CD4-positive, alpha-beta T cell treated with Interleukin-21 for 1 hour (primary cell): ENCODE data around the gene DUSP15.
"Not testable (repeated sequence)": the region's sequence is repeated elsewhere in the genome, so short reads cannot be mapped to it uniquely, and the experiment has no call there.

Experiments used
- DNase-seq: peaks from one replicate; pipeline ENCODE4 v3.0.0-alpha.2; 2020

Gene DUSP15

DNA sequence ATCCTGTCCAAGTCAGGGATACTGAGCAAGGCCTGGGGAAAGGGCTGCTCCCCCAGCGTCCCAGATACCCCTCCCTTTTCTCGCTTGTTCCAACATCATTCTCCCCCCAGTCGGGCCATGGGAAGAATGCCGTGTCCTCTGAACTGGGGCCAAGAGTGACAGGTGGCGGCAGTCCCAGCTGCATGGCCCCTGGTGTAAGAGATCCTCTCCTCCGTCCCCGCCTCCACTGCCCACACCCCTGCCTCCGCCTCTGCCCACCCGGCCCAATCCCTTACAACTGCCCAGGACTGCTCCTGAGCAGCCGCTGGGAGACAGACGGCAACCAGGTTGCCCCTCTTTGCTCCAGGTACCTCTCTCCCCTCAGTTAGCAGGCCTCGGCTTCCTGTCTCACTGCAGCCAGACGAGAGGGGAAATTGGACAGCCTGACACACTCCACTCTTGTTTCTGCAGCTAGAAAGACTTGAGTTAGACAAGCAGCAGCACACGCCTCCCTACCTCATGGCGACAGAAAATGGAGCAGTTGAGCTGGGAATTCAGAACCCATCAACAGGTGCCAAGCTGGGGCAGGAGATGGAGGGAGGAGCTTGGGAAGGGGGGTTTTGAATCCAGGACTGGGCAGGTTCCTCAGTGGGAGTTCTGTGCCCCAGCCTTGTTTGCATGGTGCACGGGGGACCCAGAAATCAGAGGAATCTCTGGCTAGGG is 51.1 kb downstream of the DUSP15 start, which contains the start of gene MYLK2:
MYLK2 (plus strand) TSS at position 274 of the 702 bp plus-strand sequence; CDS start at position 499, 225 bp downstream.
- DNase-seq: no peak

DNA sequence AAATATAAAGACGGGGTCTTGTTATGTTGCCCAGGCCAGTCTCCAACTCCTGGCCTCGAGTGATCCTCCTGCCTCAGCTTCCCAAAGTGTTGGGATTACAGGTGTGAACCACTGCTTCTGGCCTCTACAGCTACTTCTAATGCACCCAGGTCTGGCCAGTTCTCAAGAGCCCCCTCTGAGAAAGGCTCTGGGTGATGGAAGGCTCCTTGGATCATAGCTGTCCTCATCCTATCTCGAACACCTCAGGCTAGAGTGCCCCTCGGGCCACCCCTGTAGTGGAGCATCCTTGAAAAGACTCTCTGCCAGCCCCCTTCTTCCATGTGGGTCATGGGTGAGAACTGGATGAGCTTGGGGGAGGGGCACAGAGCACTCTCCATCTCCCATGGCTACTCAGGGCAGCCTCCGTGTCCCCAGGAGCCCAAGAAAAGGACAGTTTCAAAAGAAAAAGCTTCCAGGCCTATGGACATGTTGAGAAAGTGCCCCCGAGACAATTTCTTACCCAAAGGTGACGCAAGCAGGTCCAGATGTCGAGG is 51.9 kb downstream of the DUSP15 start:
- no peak for DNase-seq

DNA sequence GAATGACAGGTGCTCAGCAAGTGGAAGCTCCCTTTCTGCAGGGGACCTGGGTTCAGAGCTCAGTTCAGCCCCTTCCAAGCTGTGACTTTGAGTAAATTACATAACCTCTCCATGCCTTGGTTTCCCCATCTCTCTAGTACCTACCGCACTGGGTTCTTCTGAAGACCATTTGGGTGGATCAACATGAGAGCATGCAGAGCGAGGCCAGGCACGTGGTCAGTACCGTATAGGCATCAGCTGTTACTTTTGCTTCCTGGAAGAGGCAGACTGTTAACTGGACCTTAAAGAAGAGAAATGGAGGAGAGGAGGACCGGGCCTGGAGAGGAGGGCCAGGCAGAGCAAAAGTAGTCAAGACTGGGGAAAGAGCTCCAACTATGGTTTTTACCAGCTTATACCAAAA is 52.9 kb downstream of the DUSP15 start:
- DNase-seq: no peak

DNA sequence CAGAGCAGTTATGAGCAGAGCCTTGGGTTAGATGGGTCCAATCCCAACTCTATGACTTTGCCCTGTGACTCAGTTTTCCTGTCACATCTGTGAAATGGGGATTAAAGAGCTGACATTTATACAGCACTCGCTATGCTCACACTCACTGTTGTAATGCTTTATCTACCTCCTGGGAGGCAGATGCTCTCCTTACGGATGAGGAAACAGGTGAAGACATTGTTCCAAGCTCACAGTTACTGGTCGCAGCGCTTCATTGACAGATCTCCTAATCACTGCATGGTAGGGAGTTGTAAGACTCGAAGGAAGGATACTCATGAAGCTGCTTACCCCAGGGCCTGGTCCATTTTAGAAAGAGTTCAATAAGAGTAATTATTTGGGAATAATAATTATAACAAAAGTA is 54.1 kb downstream of the DUSP15 start:
- no peak for DNase-seq

DNA sequence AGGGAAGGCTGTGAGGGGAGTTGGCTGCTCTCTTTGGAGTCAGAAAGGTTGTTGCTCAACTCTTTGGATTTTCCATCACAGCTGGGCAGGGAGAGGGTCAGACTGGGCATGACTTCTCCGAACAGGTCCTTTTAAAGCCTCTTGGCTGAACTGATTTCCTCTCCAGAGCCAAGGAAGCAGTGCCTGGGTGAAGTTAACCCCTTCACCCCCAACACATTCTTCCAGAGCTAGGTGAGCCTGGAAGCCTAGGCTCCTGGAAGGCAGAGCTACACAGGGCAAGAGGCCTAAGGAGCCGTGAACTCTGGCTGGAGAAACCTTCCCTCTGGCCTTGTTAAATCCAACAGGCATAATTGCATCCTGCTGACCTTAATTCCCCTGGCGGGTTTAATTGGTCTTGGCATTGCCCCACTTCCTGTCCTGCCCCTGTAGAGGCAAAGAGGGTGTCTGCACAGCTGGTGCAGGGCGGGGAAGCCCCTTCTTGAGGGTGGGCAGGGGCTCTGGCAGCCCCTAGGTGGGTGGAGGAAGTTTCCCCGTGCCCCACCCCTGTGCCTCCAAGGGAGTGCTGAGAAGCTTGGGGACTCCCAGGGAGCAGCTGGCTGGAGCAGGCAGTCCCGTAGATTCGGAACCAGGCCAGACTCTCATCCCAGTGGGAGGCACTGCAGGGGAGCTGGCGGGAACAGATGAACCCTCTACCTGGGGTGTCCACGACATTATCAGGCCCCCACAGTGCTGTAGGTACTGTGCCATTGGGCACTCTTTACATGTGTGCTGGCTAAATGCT is 54.7 kb downstream of the DUSP15 start:
- DNase-seq: no peak

DNA sequence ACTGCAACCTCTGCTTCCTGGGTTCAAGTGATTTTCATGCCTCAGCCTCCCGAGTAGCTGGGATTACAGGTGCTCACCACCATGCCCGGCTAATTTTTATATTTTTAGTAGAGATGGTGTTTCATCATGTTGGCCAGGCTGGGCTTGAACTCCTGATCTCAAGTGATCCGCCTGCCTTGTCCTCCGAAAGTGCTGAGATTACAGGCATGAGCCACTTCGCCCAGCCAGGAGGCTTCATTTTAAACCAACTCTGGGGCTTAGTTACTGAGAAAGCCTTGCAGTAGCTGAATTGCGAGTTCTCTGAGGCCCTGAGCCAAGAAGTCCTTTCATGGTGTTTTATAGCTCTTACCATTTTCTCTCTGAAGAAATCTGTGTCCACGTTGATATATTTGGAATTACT is 56.2 kb downstream of the DUSP15 start:
- not testable (repeated sequence) for DNase-seq

DNA sequence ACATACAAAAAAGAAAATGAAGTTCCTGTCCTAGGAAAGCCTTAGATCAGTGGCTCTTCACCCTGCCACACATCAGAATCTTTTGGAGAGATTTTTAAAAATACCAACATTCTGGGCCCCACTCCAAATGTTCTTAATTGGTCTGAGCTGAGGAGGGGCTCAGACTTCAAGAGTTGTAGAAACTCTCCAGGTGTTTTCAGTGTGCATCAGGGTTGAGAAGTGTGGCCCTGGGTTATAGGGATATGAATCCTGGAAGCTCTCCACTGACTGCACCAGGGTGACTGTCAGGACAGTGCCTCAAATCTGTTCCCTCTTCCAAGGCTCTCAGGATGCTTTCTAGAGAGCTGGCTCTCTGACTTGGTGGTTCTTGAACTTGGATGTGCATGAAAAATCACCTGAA is 56.7 kb downstream of the DUSP15 start:
- no peak for DNase-seq

DNA sequence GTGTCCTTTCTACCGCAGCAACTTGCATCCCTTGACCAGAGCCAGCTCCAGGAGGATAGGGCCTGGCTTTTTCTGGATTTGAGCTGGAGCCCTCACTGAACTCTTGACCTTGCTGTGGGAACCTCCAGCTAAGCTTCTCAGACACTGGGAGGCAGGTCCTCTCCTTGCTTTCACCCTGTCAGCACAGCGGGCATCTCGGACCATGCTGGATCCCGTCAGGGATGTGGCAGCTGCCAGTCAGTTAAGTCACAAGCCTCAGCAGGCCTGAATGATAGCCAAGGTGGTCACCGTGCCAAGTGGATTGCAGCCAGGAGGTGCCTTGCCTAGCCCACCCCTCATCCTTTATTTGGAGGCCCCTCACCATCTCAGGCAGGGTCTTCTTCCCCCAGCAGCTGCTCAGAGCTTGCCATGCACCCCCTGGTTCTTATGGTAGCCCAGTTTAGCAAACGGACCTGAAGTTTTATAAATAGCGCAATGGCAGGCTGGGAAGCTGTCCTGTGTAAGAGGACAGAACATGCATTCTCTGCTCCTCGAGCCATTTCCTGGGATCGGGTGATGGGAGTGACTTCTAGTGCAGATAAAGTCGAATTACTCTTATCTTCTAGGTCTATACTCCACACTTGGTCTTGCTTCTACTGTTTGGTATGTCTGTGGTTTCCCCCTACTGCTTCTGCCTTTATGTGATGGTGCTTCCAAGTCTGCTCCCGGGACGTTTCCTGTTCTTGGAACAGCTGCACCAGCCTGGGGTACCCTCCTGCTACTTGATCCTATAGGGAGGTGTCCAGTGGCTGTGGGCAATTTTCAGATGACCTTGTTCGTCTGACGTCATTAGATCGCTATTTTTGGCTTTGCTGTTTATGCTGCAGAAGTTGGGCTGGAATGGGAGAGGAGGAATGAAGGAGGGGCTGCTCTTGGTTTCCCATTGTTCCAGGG is 58.3 kb downstream of the DUSP15 start:
- DNase-seq: no peak

DNA sequence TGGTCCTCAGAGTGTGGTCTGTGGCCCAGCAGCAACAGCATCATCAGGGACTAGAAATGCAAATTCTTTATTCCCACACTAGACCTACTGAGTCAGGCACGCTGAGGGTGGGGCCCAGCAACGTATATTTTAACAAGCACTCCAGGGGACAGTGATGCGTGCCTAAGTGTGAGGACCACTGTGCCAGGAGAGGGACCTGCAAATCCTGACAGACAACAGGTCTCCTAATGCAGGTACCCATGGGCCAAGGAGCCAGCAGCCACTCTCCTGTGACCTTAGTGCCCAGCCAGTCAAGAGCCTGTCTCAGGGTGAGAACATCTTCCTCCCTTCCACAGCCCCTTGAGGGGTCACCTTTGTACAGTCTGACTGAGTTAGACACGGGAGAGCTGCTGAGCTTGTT is 59.1 kb downstream of the DUSP15 start:
- DNase-seq: no peak
